WERI-Rb-1 (cell line): ENCODE data around the gene PIK3C2G.

ENCODE experiments used
- DNase-seq: peaks from one replicate; pipeline ENCODE4 v3.0.0-alpha.2; 2020
- H3K27ac ChIP-seq: fragments of 250-450 bp; sonication (Bioruptor Pico); 2 replicates; pipeline ENCODE4 v1.5.1; 2020; ENCODE audit warnings: mild to moderate bottlenecking, moderate library complexity
- H3K27me3 ChIP-seq: fragments of 250-450 bp; sonication (Bioruptor Pico); 2 replicates; pipeline ENCODE4 v1.5.1; 2021; ENCODE audit warnings: mild to moderate bottlenecking, low read depth, moderate library complexity; ENCODE audit not compliant: insufficient read depth, severe bottlenecking
- H3K36me3 ChIP-seq: fragments of 250-450 bp; sonication (Bioruptor Pico); 2 replicates; pipeline ENCODE4 v1.5.1; 2020; ENCODE audit warnings: mild to moderate bottlenecking, moderate library complexity
- H3K4me3 ChIP-seq: 2 replicates; pipeline ENCODE4 v1.5.1; 2011; ENCODE audit warnings: low read depth, mild to moderate bottlenecking, control low read depth, low read length
- H3K9me3 ChIP-seq: fragments of 250-450 bp; sonication (Bioruptor Pico); 2 replicates; pipeline ENCODE4 v1.5.1; 2021; ENCODE audit warnings: mild to moderate bottlenecking, moderate library complexity; ENCODE audit not compliant: severe bottlenecking
- CTCF ChIP-seq: IDR thresholded peaks from 2 replicates; pipeline ENCODE4 v1.5.1; 2011; ENCODE audit warnings: low read depth, mild to moderate bottlenecking, control low read depth, inconsistent platforms, low read length

Gene PIK3C2G

GRCh38 chr12:18634382-18634781 lies 373.1 kb downstream of the PIK3C2G start:
- H3K9me3 ChIP-seq, result no peaks in the 10 kb centered on the region
- H3K4me3 ChIP-seq, result no peak overlapping the region
- no peak for TF ChIP-seq CTCF
- H3K27ac ChIP-seq, result no peak overlapping the region
- no peak for DNase-seq
- H3K36me3 ChIP-seq, result no peaks in the 10 kb centered on the region
- no peaks in the 10 kb centered on the region for H3K27me3 ChIP-seq

GRCh38 chr12:18640321-18640955 lies 379.1 kb downstream of the PIK3C2G start:
- no peak for TF ChIP-seq CTCF
- Histone ChIP-seq H3K4me3 (no peak overlapping the region), H3K36me3 (no peaks in the 10 kb centered on the region), H3K9me3 (no peaks in the 10 kb centered on the region), H3K27me3 (no peaks in the 10 kb centered on the region), H3K27ac (no peak overlapping the region)
- no peak for DNase-seq

- H3K9me3 ChIP-seq, result no peaks in the 10 kb centered on the region
- no peaks in the 10 kb centered on the region for H3K27me3 ChIP-seq
- TF ChIP-seq CTCF, result no peak
- H3K4me3 ChIP-seq, result no peak overlapping the region
- no peaks in the 10 kb centered on the region for H3K36me3 ChIP-seq
- no peak overlapping the region for H3K27ac ChIP-seq
- DNase-seq, result no peak
Observed at GRCh38 chr12:18643681-18644080, 382.4 kb downstream of the PIK3C2G start.

- DNase-seq, result no peak
- no peak for TF ChIP-seq CTCF
- Histone ChIP-seq H3K9me3 (no peaks in the 10 kb centered on the region), H3K4me3 (no peak overlapping the region), H3K27ac (no peak overlapping the region), H3K36me3 (no peaks in the 10 kb centered on the region), H3K27me3 (no peaks in the 10 kb centered on the region)
Observed at GRCh38 chr12:18644564-18644963, 383.2 kb downstream of the PIK3C2G start.

- no peaks in the 10 kb centered on the region for H3K9me3 ChIP-seq
- H3K27ac ChIP-seq, result no peak overlapping the region
- no peak for DNase-seq
- H3K4me3 ChIP-seq, result no peak overlapping the region
- no peaks in the 10 kb centered on the region for H3K36me3 ChIP-seq
- no peak for TF ChIP-seq CTCF
- no peaks in the 10 kb centered on the region for H3K27me3 ChIP-seq
Observed at GRCh38 chr12:18646286-18646890, 385.1 kb downstream of the PIK3C2G start.

- no peak for DNase-seq
Observed at GRCh38 chr12:18651525-18651924, 390.2 kb downstream of the PIK3C2G start.

More at GRCh38 chr12:18651525-18651924, 390.2 kb downstream of the PIK3C2G start:
- no peak overlapping the region for H3K4me3 ChIP-seq
- H3K27me3 ChIP-seq, result no peaks in the 10 kb centered on the region
- H3K9me3 ChIP-seq, result no peaks in the 10 kb centered on the region
- no peak overlapping the region for H3K27ac ChIP-seq
- H3K36me3 ChIP-seq, result no peaks in the 10 kb centered on the region
- TF ChIP-seq CTCF, result no peak
